ENCODE measurements around the gene KLHL33.

DNA sequence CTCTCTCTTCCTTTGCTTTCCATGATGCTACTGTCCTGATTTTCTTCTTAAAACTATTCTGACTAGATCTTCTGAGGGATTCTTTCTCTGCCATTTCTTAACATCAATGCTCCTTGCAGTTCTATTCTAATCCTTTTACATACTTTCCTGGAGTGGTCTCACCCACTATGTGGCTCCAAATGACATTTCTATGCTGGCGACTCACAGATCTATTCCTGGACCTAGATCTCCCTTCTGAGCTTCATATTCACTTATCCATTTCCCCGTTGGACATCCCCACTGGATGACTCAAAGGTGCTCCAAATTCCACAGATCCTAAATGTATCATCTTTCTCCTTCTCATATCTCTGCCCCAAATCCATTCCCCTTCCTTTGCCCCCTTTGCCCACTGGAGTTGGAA is 26.7 kb downstream of the KLHL33 start:
- TF ChIP-seq, protein P1, sequence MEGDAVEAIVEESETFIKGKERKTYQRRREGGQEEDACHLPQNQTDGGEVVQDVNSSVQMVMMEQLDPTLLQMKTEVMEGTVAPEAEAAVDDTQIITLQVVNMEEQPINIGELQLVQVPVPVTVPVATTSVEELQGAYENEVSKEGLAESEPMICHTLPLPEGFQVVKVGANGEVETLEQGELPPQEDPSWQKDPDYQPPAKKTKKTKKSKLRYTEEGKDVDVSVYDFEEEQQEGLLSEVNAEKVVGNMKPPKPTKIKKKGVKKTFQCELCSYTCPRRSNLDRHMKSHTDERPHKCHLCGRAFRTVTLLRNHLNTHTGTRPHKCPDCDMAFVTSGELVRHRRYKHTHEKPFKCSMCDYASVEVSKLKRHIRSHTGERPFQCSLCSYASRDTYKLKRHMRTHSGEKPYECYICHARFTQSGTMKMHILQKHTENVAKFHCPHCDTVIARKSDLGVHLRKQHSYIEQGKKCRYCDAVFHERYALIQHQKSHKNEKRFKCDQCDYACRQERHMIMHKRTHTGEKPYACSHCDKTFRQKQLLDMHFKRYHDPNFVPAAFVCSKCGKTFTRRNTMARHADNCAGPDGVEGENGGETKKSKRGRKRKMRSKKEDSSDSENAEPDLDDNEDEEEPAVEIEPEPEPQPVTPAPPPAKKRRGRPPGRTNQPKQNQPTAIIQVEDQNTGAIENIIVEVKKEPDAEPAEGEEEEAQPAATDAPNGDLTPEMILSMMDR (IDR thresholded peaks at IDR 0.05) = no peak
- TF ChIP-seq EP300 (IDR thresholded peaks at IDR 0.05) = no peak

Measured in esophagus muscularis mucosa (tissue), 3 donors.